ENCODE measurements around the gene BRMS1L.

GRCh38 chr14:35910191-35910590, 84.1 kb downstream of the BRMS1L start:
- TF ChIP-seq CTCF (IDR thresholded peaks at IDR 0.05): no peak
- TF ChIP-seq POLR2A (IDR thresholded peaks at IDR 0.05): no peak

Data from adrenal gland (tissue), 5 donors.